ENCODE results near the gene PLA2G2C. TPM values are rescaled to one million over a fixed set of nuclear protein-coding genes. Genes with fewer than 3 reads are reported as not detected.

PLA2G2C gene
- total and polyA plus RNA-seq, 2 of the 13 experiments (the other 11 are each of a cell fraction or from before 2014, with no cell fraction given), result not detected

DNA sequence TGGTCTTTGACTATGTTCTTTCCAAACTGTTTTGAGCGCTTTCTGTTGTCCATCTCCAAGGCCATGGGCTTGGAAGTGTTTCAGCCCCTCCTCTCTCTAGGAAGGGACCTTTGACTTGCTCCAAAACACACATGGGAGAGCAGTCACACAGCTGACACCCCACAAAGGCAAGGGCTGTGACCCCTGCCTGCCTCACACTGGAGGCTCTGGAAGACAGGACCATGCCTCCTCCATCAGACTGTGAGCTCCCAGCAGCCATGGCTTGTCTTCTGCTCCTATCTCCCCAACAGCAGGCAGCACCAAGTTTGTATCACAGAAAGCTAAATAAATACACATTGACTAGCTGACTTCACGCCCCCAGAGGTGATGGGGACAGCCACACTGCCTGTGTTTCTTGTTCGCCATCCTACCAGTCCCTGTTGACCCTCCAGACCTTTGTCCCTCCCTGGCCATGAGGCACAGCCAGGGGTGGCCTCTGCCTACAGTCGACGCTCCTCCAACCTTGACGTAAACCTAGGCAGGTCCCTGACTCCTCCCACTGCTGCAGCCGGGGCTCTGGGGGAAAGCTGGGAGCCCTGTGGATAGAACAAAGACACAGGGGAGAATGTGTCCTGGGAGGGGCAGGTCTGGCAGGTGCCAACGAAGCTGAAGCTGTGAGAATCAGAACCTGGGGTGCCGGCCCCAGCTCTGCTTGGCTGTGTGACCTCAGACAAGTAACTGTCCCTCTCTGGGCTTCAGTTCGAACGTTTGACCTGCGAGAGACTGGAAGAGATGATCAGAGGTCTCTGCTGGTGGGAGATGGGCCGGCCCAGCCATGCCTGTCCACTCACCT, 42.4 kb downstream of the PLA2G2C start:
- Histone ChIP-seq H3K9ac (ENCODE audit: insufficient read depth, low read depth, low read length) (no peak overlapping the region), H3K36me3 (replicated peaks in 1 of 2; ENCODE audit: control insufficient read depth in 1 of 2, insufficient read depth in 2 of 2, low read length in 2 of 2) (no peaks in the 10 kb centered on the region), H3K9me3 (ENCODE audit: low read length) (no peaks in the 10 kb centered on the region), H4K20me1 (ENCODE audit: insufficient read depth, low read length) (no peaks in the 10 kb centered on the region), H3K79me2 (ENCODE audit: insufficient read depth, low read length) (no peaks in the 10 kb centered on the region), H3K27me3 (ENCODE audit: control insufficient read depth in 1 of 2, insufficient read depth in 2 of 2, low read length in 2 of 2) (peaks cover 4 to 15% of the 10 kb centered on the region in 2 experiments; a peak in 3 of 5 replicates), H3K4me3 (replicated peaks in 1 of 3; ENCODE audit: insufficient read depth in 1 of 3, low read depth in 2 of 3, low read length in 3 of 3) (peak overlapping the region in 1 of 3 experiments; percentile 6; a peak in 1 of 6 replicates), H3K27ac (ENCODE audit: extremely low read length, insufficient read depth, low read length) (no peak overlapping the region), H3K4me1 (ENCODE audit: insufficient read depth, low read length) (peaks cover 13% of the 10 kb centered on the region), H2AFZ (ENCODE audit: low read length) (no peak overlapping the region), H3K4me2 (ENCODE audit: low read depth, low read length) (peak overlapping the region; percentile 33; the same call in 1 of the 2 replicates)
- TF ChIP-seq ZSCAN22 (CRISPR knock-in tag; IDR thresholded peaks at IDR 0.05) (peak; percentile 97), ZNF768 (CRISPR knock-in tag; IDR thresholded peaks at IDR 0.05) (peak; percentile 96), ZNF687 (CRISPR knock-in tag; IDR thresholded peaks at IDR 0.05) (peak; percentile 38), ZNF598 (CRISPR knock-in tag; IDR thresholded peaks at IDR 0.05; ENCODE audit: borderline replicate concordance) (no peak)
- ChIA-PET POLR2A (no interaction called here), CTCF (ENCODE audit: low intra/inter-chr PET ratio, low total read pairs) (no interaction called here)
- 16% methylated on average over 7 of the region's 13 CpGs for WGBS (ENCODE audit: low lambda C conversion rate)
- in situ Hi-C loops (cut with HindIII; ENCODE audit: extremely low pct_ligation_motif_present, low pct_unique_long_range_greater_than_20kb) (no loop called here), intact Hi-C loops (cut with micrococcal nuclease; ENCODE audit: unreplicated experiment) (loop anchor here (2.0 kb wide), 1 partner anchor 43 kb away; no protein-coding TSS in a partner anchor)
- FAIRE-seq, result no peak
- DNase-seq (ENCODE audit: low spot score), result peak; percentile 19
- no TSS peak for BruUV-seq (replicated peaks)
- peak; percentile 36; the same call in 2 of the 3 replicates for ATAC-seq

Data from HepG2 (cell line).